ENCODE data around the gene PARD3. TPM values are rescaled to one million over a fixed set of nuclear protein-coding genes. Genes with fewer than 3 reads are reported as not detected.

The PARD3 gene
- polyA plus RNA-seq, 2 of the 4 experiments (the other 2 are of a cell fraction): 110 to 200 TPM

DNA sequence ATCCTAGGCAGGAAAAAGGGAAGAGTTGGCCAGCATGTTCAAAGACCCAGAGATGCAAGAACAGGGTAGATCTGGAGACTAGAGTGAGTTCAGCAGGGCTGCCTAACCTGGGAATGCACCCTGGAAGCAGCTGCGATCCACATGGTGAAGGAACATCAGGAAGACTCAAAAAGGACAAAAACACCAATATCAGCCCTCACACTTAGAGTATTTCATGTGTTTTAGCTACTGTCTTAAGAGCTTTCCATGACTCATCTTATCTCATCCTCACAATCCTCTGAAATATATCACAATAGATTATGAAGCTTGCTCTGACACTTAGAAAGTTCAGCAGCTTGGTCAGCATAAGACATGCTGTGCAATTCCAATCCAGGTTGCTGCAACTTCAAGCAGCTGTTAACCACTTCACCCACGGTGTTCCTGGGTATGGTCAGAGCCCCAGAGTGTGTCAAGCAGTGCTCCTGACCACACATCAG lies 380.9 kb downstream of the PARD3 start (continued):
- no peak for TF ChIP-seq BHLHE40 (IDR thresholded peaks at IDR 0.05; ENCODE audit: low read depth, low read length)
- TF ChIP-seq FOSL2 (IDR thresholded peaks at IDR 0.05): no peak
- peak; percentile 73 for TF ChIP-seq FOSL2 (CRISPR knock-in tag; IDR thresholded peaks at IDR 0.05)
- TF ChIP-seq FOSB (CRISPR knock-in tag; IDR thresholded peaks at IDR 0.05): no peak
- no peak for TF ChIP-seq POLR2A (IDR thresholded peaks at IDR 0.05; ENCODE audit: low read length)
- TF ChIP-seq, protein P1, sequence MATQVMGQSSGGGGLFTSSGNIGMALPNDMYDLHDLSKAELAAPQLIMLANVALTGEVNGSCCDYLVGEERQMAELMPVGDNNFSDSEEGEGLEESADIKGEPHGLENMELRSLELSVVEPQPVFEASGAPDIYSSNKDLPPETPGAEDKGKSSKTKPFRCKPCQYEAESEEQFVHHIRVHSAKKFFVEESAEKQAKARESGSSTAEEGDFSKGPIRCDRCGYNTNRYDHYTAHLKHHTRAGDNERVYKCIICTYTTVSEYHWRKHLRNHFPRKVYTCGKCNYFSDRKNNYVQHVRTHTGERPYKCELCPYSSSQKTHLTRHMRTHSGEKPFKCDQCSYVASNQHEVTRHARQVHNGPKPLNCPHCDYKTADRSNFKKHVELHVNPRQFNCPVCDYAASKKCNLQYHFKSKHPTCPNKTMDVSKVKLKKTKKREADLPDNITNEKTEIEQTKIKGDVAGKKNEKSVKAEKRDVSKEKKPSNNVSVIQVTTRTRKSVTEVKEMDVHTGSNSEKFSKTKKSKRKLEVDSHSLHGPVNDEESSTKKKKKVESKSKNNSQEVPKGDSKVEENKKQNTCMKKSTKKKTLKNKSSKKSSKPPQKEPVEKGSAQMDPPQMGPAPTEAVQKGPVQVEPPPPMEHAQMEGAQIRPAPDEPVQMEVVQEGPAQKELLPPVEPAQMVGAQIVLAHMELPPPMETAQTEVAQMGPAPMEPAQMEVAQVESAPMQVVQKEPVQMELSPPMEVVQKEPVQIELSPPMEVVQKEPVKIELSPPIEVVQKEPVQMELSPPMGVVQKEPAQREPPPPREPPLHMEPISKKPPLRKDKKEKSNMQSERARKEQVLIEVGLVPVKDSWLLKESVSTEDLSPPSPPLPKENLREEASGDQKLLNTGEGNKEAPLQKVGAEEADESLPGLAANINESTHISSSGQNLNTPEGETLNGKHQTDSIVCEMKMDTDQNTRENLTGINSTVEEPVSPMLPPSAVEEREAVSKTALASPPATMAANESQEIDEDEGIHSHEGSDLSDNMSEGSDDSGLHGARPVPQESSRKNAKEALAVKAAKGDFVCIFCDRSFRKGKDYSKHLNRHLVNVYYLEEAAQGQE (IDR thresholded peaks at IDR 0.05): no peak
- no peak for TF ChIP-seq CHD4 (IDR thresholded peaks at IDR 0.05; ENCODE audit: borderline replicate concordance)
- 0 out of 5 replicates have a peak, but pooled peaks of 1 of the 2 experiments have one; percentile 25 for TF ChIP-seq JUN (IDR thresholded peaks at IDR 0.05)
- TF ChIP-seq, protein P2, sequence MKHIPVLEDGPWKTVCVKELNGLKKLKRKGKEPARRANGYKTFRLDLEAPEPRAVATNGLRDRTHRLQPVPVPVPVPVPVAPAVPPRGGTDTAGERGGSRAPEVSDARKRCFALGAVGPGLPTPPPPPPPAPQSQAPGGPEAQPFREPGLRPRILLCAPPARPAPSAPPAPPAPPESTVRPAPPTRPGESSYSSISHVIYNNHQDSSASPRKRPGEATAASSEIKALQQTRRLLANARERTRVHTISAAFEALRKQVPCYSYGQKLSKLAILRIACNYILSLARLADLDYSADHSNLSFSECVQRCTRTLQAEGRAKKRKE (CRISPR knock-in tag; IDR thresholded peaks at IDR 0.05; ENCODE audit: low read depth): no peak

DNA sequence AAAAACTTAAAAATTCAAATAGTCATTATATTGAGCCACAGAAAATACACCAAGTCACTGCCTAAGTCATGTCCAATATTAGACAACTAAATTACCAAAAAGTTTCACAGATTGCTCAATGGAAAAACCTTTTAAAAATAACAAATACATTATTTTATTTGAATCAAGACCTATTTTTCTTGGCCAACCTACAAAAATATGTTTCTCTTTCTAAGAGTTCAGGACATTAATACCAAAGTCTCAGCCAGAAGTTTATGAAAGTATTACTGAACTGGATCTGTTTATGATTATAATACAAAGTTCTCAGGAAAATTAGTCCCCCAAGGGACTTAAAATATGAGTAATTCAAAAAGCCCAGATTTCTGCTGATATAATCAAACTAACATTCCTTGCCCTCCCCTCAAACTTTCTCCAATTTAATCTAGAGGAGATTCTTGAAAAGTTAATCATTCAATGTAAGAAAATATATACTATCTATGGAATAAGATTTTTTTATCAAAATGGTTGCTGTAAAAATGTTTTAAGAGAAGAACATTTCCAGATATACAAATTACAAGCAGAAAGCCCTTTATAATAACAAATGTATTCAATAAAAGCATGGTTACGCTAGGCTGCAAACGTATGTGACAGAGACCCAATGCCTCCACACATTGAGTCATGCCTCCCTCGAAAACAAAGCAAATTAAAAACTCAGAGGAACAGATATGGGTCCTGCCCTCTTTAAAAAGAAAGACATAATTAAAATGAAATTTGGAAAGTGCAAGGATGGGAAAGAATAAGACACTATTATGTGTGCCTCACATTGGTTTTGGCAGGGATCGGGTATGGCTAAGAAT lies 381.6 kb downstream of the PARD3 start:
- H3K9me3 ChIP-seq: no peaks in the 10 kb centered on the region
- H3K27ac ChIP-seq: peak overlapping the region; percentile 76 to 91
- H3K4me2 ChIP-seq: peak overlapping the region; percentile 73
- ATAC-seq: peak; percentile 47 to 55; a peak in 3 of 6 replicates
- FAIRE-seq: peak; percentile 23
- 0 out of 4 replicates have a peak, but pooled peaks of 1 of the 2 experiments have one; percentile 2 for TF ChIP-seq CEBPB (IDR thresholded peaks at IDR 0.05)
- TF ChIP-seq EP300 (IDR thresholded peaks at IDR 0.05): no peak
- peaks cover 66% of the 10 kb centered on the region for H3K4me1 ChIP-seq
- WGBS (ENCODE audit: missing lambda C conversion rate): 28% methylated on average over 4 of the region's 4 CpGs
- no peak overlapping the region; the same call in 2 of the 3 replicates for H3K4me3 ChIP-seq
- CTCF ChIA-PET: interaction anchor here (0.8 to 1.6 kb wide), 4 partner anchors 12 to 205 kb away, joined by 3 to 10 read pairs (median 4); no protein-coding TSS in a partner anchor
- DNase-seq (ENCODE audit: low read depth in 1 of 2, low spot score in 1 of 2): no peak
- POLR2A ChIA-PET: interaction anchor here (1.3 kb wide), 1 partner anchor 95 kb away, joined by 3 read pairs; no protein-coding TSS in a partner anchor

DNA sequence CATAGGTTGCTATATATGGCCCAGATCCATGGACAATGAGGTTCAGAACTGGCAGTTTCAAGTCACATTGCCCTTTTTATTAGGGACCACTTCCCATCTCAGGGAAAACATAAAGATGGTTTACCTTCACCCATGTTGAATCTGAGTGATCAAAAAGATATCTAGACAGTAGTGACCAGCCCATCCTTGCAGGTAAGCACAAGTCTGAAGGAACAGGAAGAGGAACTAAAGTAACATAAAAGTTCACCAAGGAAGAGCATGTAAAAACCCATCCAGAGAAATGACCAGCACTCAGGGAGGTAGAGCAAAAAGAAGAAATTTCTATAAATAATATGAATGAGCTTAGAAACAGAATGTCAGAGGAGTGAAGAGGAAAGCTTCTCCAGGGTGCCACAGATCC lies 382.5 kb downstream of the PARD3 start:
- peak overlapping the region; percentile 76 to 91 for H3K27ac ChIP-seq
- H3K4me3 ChIP-seq: no peak overlapping the region
- TF ChIP-seq SMC3 (IDR thresholded peaks at IDR 0.05) (no peak), FOSB (CRISPR knock-in tag; IDR thresholded peaks at IDR 0.05) (no peak), ZFP36 (IDR thresholded peaks at IDR 0.05; ENCODE audit: borderline replicate concordance, partially characterized antibody) (no peak)
- TF ChIP-seq, protein P3, sequence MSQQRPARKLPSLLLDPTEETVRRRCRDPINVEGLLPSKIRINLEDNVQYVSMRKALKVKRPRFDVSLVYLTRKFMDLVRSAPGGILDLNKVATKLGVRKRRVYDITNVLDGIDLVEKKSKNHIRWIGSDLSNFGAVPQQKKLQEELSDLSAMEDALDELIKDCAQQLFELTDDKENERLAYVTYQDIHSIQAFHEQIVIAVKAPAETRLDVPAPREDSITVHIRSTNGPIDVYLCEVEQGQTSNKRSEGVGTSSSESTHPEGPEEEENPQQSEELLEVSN (IDR thresholded peaks at IDR 0.05; ENCODE audit: borderline replicate concordance, low read depth): no peak
- TF ChIP-seq, protein P4, sequence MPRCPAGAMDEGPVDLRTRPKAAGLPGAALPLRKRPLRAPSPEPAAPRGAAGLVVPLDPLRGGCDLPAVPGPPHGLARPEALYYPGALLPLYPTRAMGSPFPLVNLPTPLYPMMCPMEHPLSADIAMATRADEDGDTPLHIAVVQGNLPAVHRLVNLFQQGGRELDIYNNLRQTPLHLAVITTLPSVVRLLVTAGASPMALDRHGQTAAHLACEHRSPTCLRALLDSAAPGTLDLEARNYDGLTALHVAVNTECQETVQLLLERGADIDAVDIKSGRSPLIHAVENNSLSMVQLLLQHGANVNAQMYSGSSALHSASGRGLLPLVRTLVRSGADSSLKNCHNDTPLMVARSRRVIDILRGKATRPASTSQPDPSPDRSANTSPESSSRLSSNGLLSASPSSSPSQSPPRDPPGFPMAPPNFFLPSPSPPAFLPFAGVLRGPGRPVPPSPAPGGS (IDR thresholded peaks at IDR 0.05): no peak
- ChIA-PET POLR2A (no interaction called here), CTCF (interaction anchor here (1.0 kb wide), 1 partner anchor 206 kb away, joined by 3 read pairs; no protein-coding TSS in a partner anchor)
- DNase-seq (ENCODE audit: low read depth in 1 of 2, low spot score in 1 of 2) (no peak), ATAC-seq (no peak), FAIRE-seq (no peak)
- peaks cover 72% of the 10 kb centered on the region for H3K4me1 ChIP-seq
- H3K4me2 ChIP-seq: peak overlapping the region; percentile 73
- H3K9me3 ChIP-seq: no peaks in the 10 kb centered on the region

All from A549 (cell line).